ENCODE data around the gene IMMP2L.
"Not testable (repeated sequence)": the region's sequence is repeated elsewhere in the genome, so short reads cannot be mapped to it uniquely, and the experiment has no call there.

The IMMP2L gene

DNA sequence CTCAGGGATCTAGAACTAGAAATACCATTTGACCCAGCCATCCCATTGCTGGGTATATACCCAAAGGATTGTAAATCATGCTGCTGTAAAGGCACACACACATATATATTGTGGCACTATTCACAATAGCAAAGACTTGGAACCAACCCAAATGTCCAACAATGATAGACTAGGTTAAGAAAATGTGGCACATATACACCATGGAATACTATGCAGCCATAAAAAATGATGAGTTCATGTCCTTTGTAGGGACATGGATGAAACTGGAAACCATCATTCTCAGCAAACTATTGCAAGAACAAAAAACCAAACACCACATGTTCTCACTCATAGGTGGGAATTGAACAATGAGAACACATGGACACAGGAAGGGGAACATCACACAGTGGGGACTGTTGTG, 56.9 kb downstream of the IMMP2L start:
- DNase-seq, result not testable (repeated sequence)

- not testable (repeated sequence) for DNase-seq
Observed at GRCh38 chr7:111501799-111502198, 60.5 kb downstream of the IMMP2L start.

DNA sequence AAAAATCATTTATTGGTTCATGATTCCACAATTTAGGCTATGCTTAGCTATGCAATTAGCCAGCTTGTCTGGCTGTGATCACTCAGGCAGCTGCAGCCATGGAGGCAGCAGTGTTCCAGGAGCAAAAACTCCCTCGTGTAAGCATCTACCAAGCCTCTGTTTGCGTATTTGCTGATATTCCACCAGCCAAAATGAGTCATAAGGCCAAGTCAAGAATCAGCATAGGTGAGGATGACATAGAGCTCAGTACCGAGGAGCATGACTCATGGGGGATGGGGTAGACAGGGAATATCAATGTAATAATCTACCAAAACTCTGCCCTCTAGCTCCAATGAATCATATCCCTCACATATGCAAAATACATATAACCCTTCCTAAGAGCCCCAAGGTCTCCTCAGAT, 63.3 kb downstream of the IMMP2L start:
- no peak for DNase-seq

DNA sequence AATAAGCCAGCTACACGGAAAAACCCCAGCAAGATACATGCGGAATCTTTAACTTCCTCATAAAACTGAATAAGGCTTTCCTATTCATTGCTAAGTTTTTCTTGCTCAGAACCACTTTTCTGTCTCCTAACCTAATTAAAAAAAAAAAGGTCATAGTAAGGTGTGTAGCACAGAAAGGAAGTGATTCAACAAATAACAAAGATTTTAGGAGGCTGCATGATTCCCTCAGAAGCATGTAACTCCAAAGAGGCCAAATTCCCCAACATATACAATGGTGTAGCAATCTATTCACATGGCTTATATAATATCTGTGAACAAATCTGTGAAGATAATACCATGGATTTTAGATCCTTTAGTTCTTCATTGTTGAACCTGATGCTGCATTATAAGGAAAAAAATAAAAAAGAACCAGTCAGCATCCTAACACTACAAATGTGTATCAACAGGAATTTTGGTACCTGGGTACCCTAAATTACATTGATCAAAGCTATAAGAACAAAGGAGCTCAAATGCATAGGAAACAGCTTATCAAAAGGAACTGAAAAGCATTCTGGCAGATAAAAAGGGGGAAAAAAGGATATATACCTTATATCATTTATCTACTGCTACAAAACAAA, 63.8 kb downstream of the IMMP2L start:
- DNase-seq, result no peak

GRCh38 chr7:111495173-111495810, 67.0 kb downstream of the IMMP2L start:
- DNase-seq, result no peak

DNA sequence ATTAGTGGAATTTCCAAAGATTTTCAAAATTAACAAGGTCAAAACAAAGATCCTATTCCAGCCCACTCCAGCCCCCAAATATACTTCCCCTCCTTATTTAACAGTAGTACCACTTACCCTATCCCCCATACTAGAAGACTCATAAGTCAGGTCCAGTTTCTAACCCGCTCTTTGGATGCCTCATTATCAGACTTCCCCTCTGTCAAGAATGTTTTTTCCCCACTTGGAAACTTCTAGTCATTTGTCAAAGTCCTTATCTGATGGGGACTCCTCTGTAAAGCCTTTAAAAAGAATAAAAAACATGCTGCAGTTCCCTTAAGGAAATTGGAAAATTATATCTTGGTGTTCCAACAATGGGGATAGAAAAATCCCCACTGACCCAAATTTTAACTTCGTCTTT, 70.1 kb downstream of the IMMP2L start:
- no peak for DNase-seq

- DNase-seq, result no peak
Observed at GRCh38 chr7:111486472-111487142, 75.7 kb downstream of the IMMP2L start.

- no peak for DNase-seq
Observed at GRCh38 chr7:111485701-111486380, 76.5 kb downstream of the IMMP2L start.

- DNase-seq, result no peak
Observed at GRCh38 chr7:111483078-111483477, 79.2 kb downstream of the IMMP2L start.

GRCh38 chr7:111477462-111478225, 84.6 kb downstream of the IMMP2L start:
- no peak for DNase-seq

- DNase-seq, result no peak
Observed at GRCh38 chr7:111476586-111477293, 85.6 kb downstream of the IMMP2L start.

DNA sequence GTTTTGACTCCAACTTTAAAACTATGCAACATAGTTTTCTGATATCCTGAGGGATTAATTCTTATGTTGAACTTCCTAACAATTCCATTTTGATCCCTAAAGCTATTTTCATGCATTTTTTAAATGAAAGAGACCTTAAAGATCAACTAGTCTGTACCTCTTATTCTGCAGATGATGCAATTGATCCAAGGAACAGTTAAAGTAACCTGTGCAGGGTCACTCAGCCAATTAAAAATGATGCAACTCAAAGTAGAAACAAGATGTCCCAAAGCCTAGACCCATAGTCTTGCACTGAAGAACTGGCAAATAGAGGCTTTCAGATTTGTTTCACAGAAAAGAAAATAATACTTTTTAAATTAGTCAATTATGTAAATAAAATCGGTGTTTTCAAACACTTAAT, 86.3 kb downstream of the IMMP2L start:
- no peak for DNase-seq

GRCh38 chr7:111475419-111475748, 86.9 kb downstream of the IMMP2L start:
- DNase-seq, result no peak

DNA sequence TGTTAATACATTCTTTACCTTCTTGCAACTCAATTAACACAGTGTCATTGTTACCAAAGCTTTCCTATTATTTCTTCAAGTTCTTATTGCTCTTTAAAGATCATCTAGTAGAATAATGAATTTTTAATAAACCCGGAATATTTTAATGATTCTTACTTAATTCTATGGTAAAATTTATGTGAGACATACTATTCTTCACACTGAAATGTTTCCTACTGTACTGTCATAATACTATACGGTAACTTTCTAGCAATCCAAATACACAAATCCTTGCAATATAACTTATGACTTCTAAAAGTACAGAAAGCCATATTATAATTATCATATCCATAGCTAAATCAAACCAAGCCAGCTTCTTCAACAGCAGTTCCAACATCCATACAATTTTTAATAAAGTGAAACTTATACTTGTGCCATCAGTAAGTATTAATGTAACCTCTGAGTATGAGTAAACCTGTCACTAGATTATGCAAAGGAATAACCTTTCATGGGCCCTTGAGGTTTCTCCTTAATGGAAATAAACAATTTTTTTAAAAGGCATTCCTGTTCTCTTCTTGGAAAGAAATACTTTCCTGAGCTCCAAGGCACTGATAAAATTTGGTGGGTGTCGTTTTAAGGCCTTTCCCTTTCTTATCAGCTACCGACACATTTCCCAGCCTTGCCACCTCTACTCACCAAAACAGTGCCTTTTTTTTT, 87.4 kb downstream of the IMMP2L start:
- no peak for DNase-seq

DNA sequence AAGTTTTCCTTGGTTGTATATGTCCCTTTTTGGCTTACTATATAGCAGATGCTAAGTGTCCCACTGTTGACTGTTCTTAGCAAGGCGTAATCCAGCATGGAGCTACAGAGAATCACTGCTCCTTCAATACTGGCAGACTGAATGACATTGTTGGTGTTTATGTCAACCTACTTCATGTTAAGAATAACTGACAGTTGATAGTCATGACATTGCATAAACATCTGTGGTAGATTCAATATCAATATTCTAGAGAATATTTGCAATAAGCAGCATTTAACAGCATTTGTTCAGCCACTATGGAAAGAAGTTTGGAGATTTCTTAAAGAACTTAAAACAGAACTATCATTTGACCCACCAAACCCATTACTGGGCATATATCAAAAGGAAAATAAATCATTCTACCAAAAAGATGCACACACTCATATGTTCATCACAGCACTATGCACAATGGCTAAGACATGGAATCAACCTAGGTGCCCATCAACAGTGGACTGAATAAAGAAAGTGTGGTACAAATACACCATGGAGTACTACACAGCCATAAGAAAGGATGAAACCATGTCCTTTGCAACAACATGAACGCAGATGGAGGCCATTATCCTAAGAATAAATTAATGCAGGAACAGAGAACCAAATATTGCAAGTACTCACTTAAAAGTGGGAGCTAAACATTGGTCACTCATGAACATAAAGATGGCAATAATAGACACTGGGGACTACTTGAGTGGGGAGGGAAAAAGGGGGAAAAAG, 88.7 kb downstream of the IMMP2L start:
- no peak for DNase-seq

DNA sequence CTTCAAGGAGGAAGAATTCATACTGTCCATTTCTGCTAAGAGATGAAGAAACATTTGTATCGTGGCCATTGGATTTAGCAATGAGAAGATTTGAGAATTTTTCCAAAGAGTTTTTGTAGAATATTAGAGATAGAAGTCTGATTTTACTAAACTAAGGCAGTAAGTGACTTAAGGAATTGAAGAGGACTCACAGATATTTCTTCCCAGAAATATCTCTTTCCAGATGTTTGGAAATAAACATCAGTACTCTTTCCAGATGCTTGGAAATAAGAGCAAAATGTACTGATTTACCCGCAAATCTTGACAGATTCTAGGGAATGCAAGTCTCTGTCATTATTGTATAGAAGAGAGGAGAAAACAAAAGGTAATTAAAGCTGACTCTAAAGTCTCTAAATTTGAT, 91.3 kb downstream of the IMMP2L start:
- DNase-seq, result no peak

- DNase-seq, result not testable (repeated sequence)
Observed at GRCh38 chr7:111469894-111470293, 92.4 kb downstream of the IMMP2L start.

GRCh38 chr7:111465774-111466173, 96.5 kb downstream of the IMMP2L start:
- not testable (repeated sequence) for DNase-seq

DNA sequence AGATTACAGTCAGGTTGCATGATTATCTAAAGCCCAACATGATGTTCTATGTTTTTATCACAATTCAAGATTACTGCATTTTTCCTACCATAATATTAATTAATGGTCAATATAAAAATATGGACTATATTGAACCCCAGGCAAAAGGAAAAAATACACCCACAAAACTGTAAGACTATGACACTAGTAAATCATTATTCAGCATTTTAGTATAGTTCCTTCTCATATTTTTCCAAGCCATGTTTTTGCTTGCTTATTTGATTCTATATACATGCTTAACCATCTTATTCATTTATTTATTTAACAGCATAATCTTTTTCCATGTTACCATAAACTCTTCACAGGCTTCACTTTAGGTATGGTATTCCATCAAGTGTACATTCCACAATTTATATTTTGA, 101.6 kb downstream of the IMMP2L start:
- DNase-seq, result no peak

GRCh38 chr7:111459757-111460280, 102.5 kb downstream of the IMMP2L start:
- no peak for DNase-seq
